Breast epithelium (tissue), 3 donors: ENCODE measurements around the gene ELOB.

Experiments used
- CTCF ChIP-seq, 3 donors: fragments of 450-650 bp; IDR thresholded peaks; one replicate each; pipeline ENCODE4 v1.5.1; 2016 to 2017; ENCODE audit warnings: antibody characterized with exemption in 3 of 3, mild to moderate bottlenecking in 3 of 3, moderate library complexity in 3 of 3
- POLR2A ChIP-seq: fragments of 450-650 bp; IDR thresholded peaks from one replicate; pipeline ENCODE4 v1.6.1; 2016; ENCODE audit warnings: antibody characterized with exemption, mild to moderate bottlenecking, moderate library complexity

GRCh38 chr16:2761886-2762583, 15.0 kb downstream of the ELOB start:
- no peak for TF ChIP-seq CTCF (IDR thresholded peaks at IDR 0.05)
- TF ChIP-seq POLR2A = no peak
